ENCODE results near the gene DQX1.
A peak's percentile ranks its signal among the peaks of the same experiment; 100 is the strongest.

Gene DQX1

GRCh38 chr2:74530239-74531187, 4.5 kb upstream of the DQX1 start:
- DNase-seq, result peak; percentile 53

GRCh38 chr2:74529357-74530238, 3.6 kb upstream of the DQX1 start, which contains the start of the genes AUP1 and HTRA2:
TSS of gene AUP1 (minus strand) at chr2:74529706. CDS start at chr2:74529629, 77 bp downstream.
TSS of gene HTRA2 (plus strand) at chr2:74529933. CDS start at chr2:74530007, 74 bp downstream.
- DNase-seq, result peak; percentile 86

GRCh38 chr2:74528600-74529356, 2.7 kb upstream of the DQX1 start:
- DNase-seq, result no peak

- DNase-seq, result no peak
Observed at GRCh38 chr2:74527741-74528140, 1.7 kb upstream of the DQX1 start.

GRCh38 chr2:74526649-74527230, 709 bp upstream of the DQX1 start:
- DNase-seq, result no peak

GRCh38 chr2:74524955-74525716, 895 bp downstream of the DQX1 start:
- no peak for DNase-seq

- no peak for DNase-seq
Observed at GRCh38 chr2:74524005-74524404, 2.0 kb downstream of the DQX1 start.

- DNase-seq, result no peak
Observed at GRCh38 chr2:74522516-74522915, 3.5 kb downstream of the DQX1 start.

GRCh38 chr2:74516650-74517049, 9.4 kb downstream of the DQX1 start:
- DNase-seq, result no peak

GRCh38 chr2:74515981-74516633, 9.9 kb downstream of the DQX1 start:
- DNase-seq, result peak; percentile 39

GRCh38 chr2:74515271-74515980, 10.6 kb downstream of the DQX1 start:
- no peak for DNase-seq

GRCh38 chr2:74514368-74515270, 11.4 kb downstream of the DQX1 start, which contains the start of gene TLX2:
TSS of gene TLX2 (plus strand) at chr2:74514450. CDS start at chr2:74514807, 357 bp downstream.
- DNase-seq, result no peak

GRCh38 chr2:74513605-74514367, 12.2 kb downstream of the DQX1 start:
- no peak for DNase-seq

- no peak for DNase-seq
Observed at GRCh38 chr2:74512744-74513604, 13.1 kb downstream of the DQX1 start.

GRCh38 chr2:74511104-74511989, 14.7 kb downstream of the DQX1 start:
- no peak for DNase-seq

- DNase-seq, result no peak
Observed at GRCh38 chr2:74510272-74510671, 15.8 kb downstream of the DQX1 start.

All from activated gamma-delta T cell (primary cell).